GM06990 (cell line): ENCODE results near the gene ADARB2.

Source experiments
- DNase-seq: peaks from one replicate; pipeline ENCODE4 v3.0.0-alpha.2; 2011; ENCODE audit not compliant: insufficient read length; ENCODE audit errors: extremely low read depth
- H3K27me3 ChIP-seq: replicated peaks from 2 replicates; pipeline ENCODE4 v1.6.0; 2011; ENCODE audit warnings: low read length; ENCODE audit not compliant: control insufficient read depth, insufficient read depth
- H3K36me3 ChIP-seq: 2 replicates; pipeline ENCODE4 v1.5.1; 2011; ENCODE audit warnings: low read length; ENCODE audit not compliant: control insufficient read depth, insufficient read depth
- H3K4me3 ChIP-seq: replicated peaks from 2 replicates; pipeline ENCODE4 v1.5.1; 2011; ENCODE audit warnings: low read depth, mild to moderate bottlenecking, control low read depth, low read length
- TF ChIP-seq, protein P1 (sequence below): IDR thresholded peaks from 2 replicates; pipeline ENCODE4 v1.5.1; 2011; ENCODE audit warnings: low read length, control low read depth, mild to moderate bottlenecking, inconsistent platforms; ENCODE audit not compliant: insufficient read depth, poor library complexity, severe bottlenecking

The ADARB2 gene

GRCh38 chr10:1247598-1248261 is 489.6 kb downstream of the ADARB2 start:
- TF ChIP-seq, protein P1, sequence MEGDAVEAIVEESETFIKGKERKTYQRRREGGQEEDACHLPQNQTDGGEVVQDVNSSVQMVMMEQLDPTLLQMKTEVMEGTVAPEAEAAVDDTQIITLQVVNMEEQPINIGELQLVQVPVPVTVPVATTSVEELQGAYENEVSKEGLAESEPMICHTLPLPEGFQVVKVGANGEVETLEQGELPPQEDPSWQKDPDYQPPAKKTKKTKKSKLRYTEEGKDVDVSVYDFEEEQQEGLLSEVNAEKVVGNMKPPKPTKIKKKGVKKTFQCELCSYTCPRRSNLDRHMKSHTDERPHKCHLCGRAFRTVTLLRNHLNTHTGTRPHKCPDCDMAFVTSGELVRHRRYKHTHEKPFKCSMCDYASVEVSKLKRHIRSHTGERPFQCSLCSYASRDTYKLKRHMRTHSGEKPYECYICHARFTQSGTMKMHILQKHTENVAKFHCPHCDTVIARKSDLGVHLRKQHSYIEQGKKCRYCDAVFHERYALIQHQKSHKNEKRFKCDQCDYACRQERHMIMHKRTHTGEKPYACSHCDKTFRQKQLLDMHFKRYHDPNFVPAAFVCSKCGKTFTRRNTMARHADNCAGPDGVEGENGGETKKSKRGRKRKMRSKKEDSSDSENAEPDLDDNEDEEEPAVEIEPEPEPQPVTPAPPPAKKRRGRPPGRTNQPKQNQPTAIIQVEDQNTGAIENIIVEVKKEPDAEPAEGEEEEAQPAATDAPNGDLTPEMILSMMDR, result no peak
- no peak for DNase-seq

GRCh38 chr10:1244493-1244892 is 492.8 kb downstream of the ADARB2 start:
- TF ChIP-seq, protein P1, result no peak
- Histone ChIP-seq H3K4me3 (no peak overlapping the region), H3K27me3 (no peaks in the 10 kb centered on the region), H3K36me3 (no peaks in the 10 kb centered on the region)
- DNase-seq, result no peak

More at GRCh38 chr10:1247598-1248261, 489.6 kb downstream of the ADARB2 start:
- no peaks in the 10 kb centered on the region; the same call in 1 of the 2 replicates for H3K27me3 ChIP-seq
- H3K36me3 ChIP-seq, result no peaks in the 10 kb centered on the region
- H3K4me3 ChIP-seq, result no peak overlapping the region

- H3K27me3 ChIP-seq, result no peaks in the 10 kb centered on the region
- DNase-seq, result no peak
These were observed 493.7 kb downstream of the ADARB2 start for GRCh38 chr10:1243486-1244234.

DNA sequence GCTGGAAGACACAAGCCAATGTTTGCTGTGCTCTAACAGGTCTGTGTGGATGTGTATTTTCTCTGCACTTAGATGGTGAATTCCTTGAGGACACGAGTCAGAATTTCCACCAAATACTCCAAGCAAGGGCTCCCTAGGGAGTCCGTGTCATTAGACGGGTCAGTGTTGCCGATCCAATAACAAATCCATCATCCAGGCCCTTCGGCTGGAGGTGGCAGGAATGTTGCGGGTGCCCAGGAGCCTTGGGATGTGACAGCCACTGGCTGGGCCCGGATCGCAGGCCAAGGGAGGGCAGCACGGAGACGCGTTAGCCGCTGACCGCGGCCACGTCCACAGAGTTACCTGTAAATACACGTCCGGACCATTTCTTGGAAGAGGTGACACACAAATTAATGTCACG is 494.4 kb downstream of the ADARB2 start:
- DNase-seq, result no peak
- no peaks in the 10 kb centered on the region for H3K36me3 ChIP-seq
- TF ChIP-seq, protein P1, result no peak
- no peaks in the 10 kb centered on the region for H3K27me3 ChIP-seq
- H3K4me3 ChIP-seq, result no peak overlapping the region

More at GRCh38 chr10:1243486-1244234, 493.7 kb downstream of the ADARB2 start:
- Histone ChIP-seq H3K4me3 (no peak overlapping the region), H3K36me3 (no peaks in the 10 kb centered on the region)
- TF ChIP-seq, protein P1, result no peak

- DNase-seq, result no peak
- TF ChIP-seq, protein P1, result no peak
- no peak overlapping the region for H3K4me3 ChIP-seq
- H3K27me3 ChIP-seq, result no peaks in the 10 kb centered on the region
- no peaks in the 10 kb centered on the region for H3K36me3 ChIP-seq
These were observed 495.1 kb downstream of the ADARB2 start for GRCh38 chr10:1241973-1242935.
